ENCODE measurements around the gene MOV10L1.

Gene MOV10L1

GRCh38 chr22:50173311-50173982, 83.6 kb downstream of the MOV10L1 start:
- no peak for DNase-seq (ENCODE audit: extremely low read depth in 1 of 2, low read depth in 1 of 2)

DNA sequence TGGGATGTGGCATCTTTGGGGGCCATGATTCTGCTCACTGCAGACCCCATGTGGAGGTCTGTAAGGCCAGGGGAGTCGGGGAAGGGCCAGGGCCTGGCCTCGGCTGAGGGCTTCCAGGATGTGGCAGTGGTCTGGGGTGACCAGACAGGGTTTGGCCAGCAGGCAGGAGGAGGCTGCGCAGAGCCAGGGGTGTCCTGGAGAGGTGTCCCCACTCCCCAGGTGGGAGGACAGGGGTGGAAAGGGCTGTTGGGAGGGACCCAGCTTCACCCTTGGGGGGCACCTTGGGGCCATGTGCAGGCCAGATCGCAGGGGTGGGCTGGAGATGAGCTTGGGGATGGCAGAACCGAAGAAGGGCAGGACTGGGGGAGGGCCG, 84.2 kb downstream of the MOV10L1 start:
- no peak for DNase-seq (ENCODE audit: extremely low read depth in 1 of 2, low read depth in 1 of 2)

GRCh38 chr22:50174382-50175190, 84.8 kb downstream of the MOV10L1 start:
- DNase-seq (ENCODE audit: extremely low read depth in 1 of 2, low read depth in 1 of 2): no peak

DNA sequence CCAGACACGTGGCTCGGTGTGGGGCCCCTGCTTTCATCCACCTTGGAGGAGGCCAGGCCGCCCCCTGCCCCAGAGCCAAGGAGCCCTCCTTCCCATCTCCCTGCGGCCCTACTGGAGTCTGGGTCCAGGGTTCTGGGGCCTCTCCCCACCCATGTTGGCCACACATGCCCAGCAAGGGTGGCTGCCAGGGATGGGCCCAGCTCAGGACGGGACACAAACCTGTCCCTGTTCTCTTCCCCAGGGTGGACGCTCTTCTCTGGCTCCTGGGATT, 85.3 kb downstream of the MOV10L1 start:
- no peak for DNase-seq (ENCODE audit: extremely low read depth in 1 of 2, low read depth in 1 of 2)

DNA sequence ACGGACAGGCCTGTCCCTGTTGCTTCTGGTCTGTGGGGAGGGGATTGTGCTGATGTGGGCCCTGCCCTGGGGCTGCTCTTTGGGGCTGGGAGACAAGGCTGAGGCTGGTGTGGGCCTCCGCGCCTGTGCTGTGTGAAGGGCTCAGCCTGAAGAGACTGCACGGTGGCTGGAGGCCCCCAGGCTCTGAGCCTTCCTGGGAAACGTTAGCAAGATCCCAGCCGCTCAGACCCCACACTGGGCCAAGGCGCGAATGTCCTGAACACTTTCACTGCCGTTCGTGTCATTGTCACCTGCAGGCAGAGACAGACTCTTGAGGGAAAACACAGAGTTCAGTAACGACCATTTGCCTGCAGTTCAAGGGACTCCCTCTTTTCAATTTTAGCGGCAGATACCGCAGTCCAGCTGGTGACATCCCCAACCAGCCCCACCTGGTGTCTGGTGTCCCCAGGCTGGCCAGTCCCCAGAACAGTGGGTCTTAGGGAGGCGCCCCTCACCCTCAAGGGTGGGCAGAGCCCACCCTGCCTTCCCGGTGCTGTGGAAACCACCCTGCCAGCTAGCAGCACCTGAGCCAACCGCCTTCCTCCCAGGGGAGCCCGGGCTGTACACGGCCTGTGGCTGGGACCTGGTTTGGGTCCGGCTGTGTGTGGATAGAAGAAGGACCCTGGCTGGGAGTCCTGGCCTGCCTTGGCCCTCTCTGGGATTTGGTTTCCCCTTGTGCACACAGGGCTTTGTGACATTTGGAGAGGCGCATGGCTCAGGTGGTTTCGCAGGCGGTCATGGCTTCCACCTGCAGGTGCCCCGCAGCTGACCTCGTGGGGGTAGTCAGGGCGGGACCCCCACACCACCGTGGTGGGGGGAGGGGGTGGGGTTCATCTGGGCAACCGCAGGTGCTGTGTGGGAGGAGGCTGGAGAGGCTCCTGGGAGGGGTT, 86.4 kb downstream of the MOV10L1 start:
- DNase-seq (ENCODE audit: extremely low read depth in 1 of 2, low read depth in 1 of 2): no peak

DNA sequence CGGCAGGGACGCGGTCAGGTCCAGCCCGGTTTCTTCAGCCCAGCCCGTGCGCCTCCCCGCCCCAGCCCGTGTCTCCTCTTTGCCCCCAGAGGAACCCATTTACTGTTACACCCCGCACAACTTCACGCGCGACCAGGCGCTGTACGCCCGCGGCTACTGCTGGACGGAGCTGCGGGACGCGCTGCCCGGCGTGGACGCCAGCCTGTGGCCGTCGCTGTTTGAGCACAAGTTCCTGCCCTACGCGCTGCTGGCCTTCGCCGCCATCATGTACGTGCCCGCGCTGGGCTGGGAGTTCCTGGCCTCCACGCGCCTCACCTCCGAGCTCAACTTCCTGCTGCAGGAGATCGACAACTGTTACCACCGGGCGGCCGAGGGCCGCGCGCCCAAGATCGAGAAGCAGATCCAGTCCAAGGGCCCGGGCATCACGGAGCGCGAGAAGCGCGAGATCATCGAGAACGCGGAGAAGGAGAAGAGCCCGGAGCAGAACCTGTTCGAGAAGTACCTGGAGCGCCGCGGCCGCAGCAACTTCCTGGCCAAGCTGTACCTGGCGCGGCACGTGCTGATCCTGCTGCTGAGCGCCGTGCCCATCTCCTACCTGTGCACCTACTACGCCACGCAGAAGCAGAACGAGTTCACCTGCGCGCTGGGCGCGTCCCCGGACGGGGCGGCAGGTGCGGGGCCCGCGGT, 87.2 kb downstream of the MOV10L1 start:
- no peak for DNase-seq (ENCODE audit: extremely low read depth in 1 of 2, low read depth in 1 of 2)

DNA sequence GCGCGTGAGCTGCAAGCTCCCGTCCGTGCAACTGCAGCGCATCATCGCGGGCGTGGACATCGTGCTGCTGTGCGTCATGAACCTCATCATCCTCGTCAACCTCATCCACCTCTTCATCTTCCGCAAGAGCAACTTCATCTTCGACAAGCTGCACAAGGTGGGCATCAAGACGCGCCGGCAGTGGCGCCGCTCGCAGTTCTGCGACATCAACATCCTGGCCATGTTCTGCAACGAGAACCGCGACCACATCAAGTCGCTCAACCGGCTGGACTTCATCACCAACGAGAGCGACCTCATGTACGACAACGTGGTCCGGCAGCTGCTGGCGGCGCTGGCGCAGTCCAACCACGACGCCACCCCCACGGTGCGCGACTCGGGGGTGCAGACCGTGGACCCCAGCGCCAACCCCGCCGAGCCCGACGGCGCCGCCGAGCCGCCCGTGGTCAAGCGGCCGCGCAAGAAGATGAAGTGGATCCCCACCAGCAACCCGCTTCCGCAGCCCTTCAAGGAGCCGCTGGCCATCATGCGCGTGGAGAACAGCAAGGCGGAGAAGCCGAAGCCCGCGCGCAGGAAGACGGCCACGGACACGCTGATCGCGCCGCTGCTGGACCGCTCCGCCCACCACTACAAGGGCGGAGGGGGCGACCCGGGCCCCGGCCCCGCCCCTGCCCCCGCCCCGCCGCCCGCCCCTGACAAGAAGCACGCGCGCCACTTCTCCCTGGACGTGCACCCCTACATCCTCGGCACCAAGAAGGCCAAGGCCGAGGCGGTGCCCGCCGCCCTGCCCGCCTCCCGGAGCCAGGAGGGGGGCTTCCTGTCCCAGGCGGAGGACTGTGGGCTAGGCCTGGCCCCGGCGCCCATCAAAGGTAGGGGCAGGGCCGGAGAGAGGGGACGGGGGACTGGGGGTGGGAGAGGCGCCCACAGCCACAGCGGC, 88.0 kb downstream of the MOV10L1 start:
- no peak for DNase-seq (ENCODE audit: extremely low read depth in 1 of 2, low read depth in 1 of 2)

- no peak for DNase-seq (ENCODE audit: extremely low read depth in 1 of 2, low read depth in 1 of 2)
Measured at GRCh38 chr22:50178471-50178864, 88.7 kb downstream of the MOV10L1 start.

GRCh38 chr22:50178871-50179869, 89.4 kb downstream of the MOV10L1 start:
- no peak for DNase-seq (ENCODE audit: extremely low read depth in 1 of 2, low read depth in 1 of 2)

DNA sequence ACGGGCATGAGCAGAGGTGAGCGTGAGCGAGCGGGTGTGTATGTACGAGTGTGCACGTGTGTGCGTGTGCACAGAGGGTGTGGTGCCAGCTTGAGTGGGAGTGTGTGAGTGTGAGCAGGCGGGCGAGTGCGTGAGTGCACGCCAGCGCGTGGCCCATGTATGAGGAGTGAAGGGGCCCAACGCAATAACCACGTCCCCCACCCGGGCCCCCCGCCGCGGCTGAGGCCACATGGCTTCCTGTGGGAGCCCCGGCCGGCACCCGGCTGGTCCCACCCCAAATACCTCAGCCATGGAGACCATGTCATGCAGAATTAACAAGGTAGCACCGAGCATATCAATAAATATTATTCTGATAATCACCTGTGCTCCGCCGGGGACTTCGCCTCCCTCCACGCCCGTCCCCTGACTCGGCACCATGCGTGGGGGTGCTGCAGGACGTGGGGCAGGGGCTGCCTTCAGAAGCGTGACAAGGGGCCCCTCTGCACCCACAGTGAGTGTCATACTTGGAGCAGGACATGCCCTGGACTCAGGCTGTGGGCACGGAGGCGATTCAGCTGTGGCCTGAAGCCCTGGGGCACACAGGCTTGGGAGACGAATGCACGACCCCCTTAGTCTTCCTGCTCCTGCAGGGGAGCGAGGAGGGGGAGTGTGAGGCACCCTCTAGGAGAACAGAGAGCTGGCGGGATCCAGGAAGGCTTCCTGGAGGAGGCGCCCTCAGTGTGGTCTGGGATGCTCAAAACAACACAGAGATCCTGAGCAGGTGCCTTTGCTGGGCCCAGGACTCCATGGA, 90.3 kb downstream of the MOV10L1 start:
- DNase-seq (ENCODE audit: extremely low read depth in 1 of 2, low read depth in 1 of 2): no peak

DNA sequence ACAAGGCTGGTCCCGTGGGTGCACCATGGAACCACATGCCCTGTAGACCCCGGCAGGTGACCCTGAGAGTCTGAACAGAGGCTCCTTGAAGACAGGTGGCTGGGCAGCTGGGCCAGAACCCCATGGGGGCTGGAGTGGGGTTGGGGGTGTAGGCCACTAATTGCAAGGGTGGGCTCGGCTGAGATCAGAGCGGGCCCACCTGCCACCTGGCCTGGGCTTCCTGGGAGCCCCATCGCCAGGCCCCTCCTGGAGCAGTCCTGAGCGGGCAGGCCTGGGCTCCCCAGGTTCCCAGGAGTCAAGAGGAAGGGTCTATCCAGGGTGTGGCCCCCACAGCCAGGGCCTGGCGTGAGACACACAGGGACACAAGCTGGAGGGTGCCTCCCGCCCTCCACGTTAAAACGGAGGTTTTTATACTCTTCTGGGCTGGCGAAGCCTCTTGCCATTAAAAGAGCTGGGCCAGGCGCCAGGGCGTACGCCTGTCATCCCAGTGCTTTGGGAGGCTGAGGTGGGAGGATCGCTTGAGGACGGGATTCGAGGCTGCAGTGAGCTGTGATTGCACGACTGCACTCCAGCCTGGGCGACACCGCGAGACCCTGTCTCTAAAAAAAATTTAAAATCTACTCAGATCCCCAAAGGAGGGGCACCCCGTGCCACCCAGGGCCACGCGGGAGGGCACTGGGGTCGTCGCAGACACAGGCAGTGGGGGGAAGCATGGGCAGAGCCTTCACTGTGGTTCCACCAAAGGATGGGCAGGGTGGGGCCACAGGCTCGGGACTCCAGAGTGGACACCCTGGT, 91.1 kb downstream of the MOV10L1 start:
- no peak for DNase-seq (ENCODE audit: extremely low read depth in 1 of 2, low read depth in 1 of 2)

DNA sequence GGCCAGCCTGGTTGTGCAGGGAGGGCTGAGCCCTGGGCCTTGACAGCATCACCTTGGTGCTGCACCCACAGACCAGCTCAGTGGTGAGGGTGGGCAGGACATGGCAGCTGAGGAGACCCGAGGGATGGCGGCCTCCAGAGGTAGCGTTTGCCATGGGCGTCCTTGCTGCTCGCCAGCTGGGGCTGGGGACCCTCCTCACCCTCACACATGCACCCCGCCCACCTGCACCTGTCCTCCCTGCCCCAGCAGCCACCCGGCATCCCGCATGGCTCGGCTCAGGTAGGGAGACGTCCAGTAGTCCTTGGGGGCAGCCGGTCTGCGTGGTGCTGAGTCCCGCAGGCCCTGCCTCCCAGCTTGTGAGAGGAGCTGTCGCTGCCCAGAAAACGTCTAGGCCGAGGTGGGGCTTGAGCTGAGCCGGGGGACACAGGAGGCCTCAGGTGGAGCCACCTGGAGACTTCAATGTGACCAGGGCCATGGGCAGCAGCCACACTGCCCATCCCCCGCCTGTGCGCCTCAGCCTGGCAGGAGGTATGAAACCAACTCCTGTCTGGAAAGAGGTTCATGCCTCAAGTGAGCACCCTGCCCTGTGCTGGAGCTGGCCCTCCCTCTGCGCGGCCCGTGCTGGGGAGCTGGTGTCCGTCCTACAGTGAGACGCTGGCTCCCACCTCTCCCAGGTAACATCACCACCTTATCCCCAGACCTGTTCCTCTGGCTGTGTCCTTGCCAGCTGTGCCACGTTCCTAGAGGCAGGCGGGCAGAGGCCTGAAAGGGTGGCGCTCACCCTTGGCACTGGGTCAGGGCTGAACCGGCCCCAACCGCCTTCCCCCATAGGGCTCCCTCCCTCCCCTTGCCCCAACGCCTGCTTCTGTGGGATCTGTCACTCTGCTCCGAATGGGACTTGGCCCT, 92.6 kb downstream of the MOV10L1 start:
- DNase-seq (ENCODE audit: extremely low read depth in 1 of 2, low read depth in 1 of 2): no peak

DNA sequence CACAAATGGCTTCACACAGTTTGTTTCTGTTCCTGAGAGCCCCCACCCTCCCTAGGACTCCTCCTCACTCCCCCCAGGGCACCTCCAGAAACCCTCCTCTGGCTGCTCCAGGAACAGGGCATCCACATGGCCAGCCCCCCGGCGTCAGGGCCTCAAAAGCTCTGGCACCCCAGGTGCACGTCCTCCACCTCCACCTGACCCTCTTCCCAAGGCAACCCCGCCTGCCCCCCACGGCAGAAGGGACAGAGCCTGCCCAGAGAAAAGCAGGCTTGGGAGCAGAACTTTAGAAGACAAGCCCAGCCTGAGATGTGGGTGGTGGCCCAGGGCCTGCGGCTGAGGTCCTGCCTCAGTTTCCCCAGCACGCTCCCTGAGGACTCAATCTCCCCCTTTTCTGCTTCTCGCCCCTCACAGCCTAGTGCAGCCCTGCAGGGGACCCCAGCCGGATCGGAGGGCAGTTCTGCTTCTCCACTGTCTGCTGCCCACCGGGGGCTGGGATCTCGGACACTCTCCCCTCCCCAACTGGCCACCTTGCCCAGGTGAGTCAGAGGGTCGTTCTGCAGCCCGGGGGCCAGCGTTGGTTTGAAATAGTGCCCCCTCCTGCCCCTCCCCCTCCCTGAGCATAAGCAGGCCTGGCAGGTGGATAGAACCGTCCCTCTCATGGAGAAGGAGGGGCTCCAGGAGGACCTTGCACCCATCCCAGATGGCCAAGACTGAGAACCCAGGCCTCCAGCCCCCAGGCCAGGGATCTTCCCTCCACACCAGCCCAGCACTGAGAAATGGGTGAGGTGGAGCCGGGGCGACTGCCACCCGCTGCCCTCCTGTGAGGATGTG, 93.5 kb downstream of the MOV10L1 start:
- no peak for DNase-seq (ENCODE audit: extremely low read depth in 1 of 2, low read depth in 1 of 2)

- no peak for DNase-seq (ENCODE audit: extremely low read depth in 1 of 2, low read depth in 1 of 2)
Measured at GRCh38 chr22:50184004-50184901, 94.4 kb downstream of the MOV10L1 start.

Data from stimulated activated CD8-positive, alpha-beta memory T cell treated with anti-CD3 and anti-CD28 coated beads, Interleukin-7, amount 100 ng/mL, for 48 hours (primary cell).